Choroid plexus epithelial cell (primary cell): Measurements from ENCODE around the gene GALNT17.

Experiments
- DNase-seq: peaks from one replicate; pipeline ENCODE4 v3.0.0-alpha.2; 2010; ENCODE audit warnings: low read depth
- H3K4me3 ChIP-seq: 2 replicates; pipeline ENCODE4 v1.5.1; 2011; ENCODE audit warnings: low read depth, mild to moderate bottlenecking, control low read depth, low read length, moderate library complexity
- TF ChIP-seq, protein P1 (sequence below): conservative IDR thresholded peaks from 2 replicates; pipeline ENCODE4 v1.5.1; 2011; ENCODE audit warnings: low read depth, mild to moderate bottlenecking, control low read depth, inconsistent platforms, low read length, moderate library complexity

Gene GALNT17

DNA sequence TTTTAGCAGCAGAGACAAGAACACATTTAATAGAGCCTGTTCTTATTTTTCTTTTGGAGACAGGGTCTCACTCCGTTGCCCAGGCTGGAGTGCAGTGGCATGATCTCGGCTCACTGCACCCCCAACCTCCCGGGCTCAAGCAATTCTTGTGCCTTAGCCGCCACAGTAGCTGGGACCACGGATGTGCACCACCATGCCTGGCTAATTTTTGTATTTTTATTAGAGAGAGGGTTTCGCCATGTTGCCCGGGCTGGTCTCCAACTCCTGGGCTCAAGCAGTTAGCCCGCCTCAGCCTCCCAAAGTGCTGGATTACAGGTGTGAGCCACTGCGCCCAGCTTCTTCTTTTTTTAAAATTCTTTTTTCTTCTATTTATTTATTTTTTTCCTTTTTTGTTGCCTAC, 23.3 kb downstream of the GALNT17 start:
- TF ChIP-seq, protein P1, sequence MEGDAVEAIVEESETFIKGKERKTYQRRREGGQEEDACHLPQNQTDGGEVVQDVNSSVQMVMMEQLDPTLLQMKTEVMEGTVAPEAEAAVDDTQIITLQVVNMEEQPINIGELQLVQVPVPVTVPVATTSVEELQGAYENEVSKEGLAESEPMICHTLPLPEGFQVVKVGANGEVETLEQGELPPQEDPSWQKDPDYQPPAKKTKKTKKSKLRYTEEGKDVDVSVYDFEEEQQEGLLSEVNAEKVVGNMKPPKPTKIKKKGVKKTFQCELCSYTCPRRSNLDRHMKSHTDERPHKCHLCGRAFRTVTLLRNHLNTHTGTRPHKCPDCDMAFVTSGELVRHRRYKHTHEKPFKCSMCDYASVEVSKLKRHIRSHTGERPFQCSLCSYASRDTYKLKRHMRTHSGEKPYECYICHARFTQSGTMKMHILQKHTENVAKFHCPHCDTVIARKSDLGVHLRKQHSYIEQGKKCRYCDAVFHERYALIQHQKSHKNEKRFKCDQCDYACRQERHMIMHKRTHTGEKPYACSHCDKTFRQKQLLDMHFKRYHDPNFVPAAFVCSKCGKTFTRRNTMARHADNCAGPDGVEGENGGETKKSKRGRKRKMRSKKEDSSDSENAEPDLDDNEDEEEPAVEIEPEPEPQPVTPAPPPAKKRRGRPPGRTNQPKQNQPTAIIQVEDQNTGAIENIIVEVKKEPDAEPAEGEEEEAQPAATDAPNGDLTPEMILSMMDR: no peak
- H3K4me3 ChIP-seq: no peak overlapping the region
- no peak for DNase-seq

DNA sequence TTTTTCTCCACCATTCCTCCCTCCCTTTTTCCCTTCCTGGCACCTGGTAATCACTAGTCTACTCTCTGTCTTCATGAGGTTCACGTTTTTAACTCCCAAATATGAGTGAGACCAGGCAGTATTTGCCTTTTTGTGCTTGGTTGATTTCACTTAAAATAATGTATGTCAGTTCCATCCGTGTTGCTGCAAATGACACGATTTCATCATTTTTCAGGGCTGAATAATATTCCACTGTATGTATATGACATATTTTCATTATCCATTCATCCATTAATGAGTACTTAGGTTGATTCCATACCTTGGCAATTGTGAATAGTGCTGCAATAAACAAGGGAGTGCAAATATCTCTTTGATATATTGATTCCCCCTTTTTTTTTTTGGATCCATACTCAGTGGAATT, 25.8 kb downstream of the GALNT17 start:
- H3K4me3 ChIP-seq: no peak overlapping the region
- no peak for DNase-seq
- TF ChIP-seq, protein P1: no peak

DNA sequence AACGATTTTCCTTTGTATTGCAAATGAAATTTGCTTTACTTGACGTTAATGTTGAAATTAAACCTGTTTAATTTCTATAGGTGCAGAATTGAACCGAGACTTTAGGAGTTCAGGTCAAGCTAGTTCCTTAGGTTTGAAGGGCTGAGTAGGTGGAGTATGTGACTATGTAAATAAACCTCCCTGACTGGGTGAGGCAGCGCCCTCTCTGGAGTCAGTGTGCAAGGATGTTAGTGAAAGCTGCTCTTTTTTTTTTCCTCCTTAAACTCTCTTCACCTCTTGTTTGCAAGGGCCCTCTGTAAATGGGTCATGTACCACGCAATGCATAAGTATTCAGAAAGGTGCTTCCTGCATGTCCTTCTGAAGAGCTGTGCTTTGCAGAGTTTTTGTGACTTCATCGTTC, 33.8 kb downstream of the GALNT17 start:
- H3K4me3 ChIP-seq: no peak overlapping the region
- TF ChIP-seq, protein P1: no peak
- DNase-seq: no peak

DNA sequence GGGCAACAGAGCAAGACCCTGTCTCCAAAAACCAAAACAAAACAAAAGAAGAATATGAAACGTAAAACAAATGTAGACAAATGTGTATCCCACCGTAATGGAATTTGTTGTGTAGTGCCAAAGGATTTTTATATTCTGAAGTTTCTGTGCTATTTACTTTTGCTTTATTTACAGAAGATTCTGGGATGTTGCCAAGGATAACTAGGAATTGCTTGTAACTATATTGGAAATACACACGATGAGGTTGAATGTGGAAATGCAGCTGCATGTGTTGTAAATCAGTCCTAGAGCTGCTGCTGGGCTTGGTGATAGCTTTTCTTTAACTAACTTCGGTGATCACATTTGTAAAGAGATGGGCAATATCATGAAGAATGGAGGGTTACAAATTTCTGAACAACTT, 39.5 kb downstream of the GALNT17 start:
- TF ChIP-seq, protein P1: no peak
- no peak for DNase-seq
- no peak overlapping the region for H3K4me3 ChIP-seq

DNA sequence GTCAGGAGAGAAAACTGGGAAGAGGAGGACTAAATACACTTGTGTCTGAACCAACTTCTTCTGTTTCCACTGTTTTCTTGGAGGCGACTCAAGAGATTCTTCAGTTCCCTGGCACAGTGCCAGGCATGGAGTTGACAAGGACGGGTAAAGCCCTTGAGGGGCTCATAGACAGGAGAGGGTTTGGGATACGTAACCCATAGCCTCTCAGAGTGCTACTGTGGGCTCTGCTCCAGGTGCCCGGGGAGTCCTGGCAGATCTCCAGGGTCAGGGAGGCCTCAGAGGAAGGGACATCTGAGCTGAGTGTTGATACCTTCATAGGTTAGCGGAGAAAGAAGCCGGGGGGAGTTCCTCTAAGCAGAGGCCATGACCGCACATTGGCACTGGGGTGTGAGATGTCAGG, 42.0 kb downstream of the GALNT17 start:
- TF ChIP-seq, protein P1: no peak
- peak; percentile 3 for DNase-seq

DNA sequence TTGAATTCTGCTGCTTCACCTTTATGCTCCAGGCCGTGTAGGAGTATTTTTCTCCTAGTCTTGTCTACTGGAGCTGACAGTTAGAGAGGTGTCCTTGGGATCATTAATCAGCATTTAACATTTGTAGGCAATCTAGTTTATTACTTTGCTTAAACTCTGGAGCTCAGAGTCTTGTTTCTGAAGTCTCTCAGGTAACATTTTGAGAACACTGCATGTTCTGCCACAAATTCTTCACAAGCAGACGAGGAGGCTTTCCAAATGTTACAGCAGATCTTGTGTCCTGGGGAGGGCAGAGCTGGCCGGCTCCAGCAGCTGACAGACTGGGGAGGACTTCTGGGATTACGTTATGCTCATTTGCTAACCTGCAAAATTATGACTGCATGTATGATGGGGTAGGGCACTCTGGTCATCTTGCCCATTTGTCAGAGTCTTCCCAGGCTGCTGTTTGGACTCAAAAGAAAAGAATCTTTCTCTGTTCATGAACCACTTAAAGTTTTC, 50.5 kb downstream of the GALNT17 start:
- no peak overlapping the region for H3K4me3 ChIP-seq
- TF ChIP-seq, protein P1: no peak
- DNase-seq: no peak

More for the DNA sequence above, 42.0 kb downstream of the GALNT17 start:
- no peak overlapping the region for H3K4me3 ChIP-seq

DNA sequence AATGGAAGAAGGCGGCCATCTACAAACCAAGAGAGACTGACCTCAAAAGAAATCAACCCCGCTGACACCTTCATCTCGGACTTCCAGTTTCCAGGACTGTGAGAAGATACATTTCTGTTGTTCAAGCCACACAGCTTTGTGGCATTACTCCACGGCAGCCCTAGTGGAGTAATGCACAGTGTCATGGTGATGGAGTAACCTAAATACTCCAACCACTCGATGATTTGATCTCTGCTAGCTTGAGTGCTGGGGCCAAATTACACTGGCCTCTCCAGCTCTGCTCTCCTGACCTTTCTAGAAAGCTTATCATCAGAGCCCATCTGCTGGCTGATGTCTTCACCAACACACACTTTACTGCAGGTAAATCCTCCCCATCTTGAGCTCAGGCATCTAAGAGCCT, 52.2 kb downstream of the GALNT17 start:
- H3K4me3 ChIP-seq: no peak overlapping the region
- TF ChIP-seq, protein P1: no peak
- no peak for DNase-seq
